Femur (tissue), 1 donor: ENCODE measurements around the gene RDH13.
"Not testable (repeated sequence)": the region's sequence is repeated elsewhere in the genome, so short reads cannot be mapped to it uniquely, and the experiment has no call there.

Source experiments
- DNase-seq: peaks from one replicate; pipeline ENCODE4 v3.0.0-alpha.2; 2017

RDH13 gene, protein sequence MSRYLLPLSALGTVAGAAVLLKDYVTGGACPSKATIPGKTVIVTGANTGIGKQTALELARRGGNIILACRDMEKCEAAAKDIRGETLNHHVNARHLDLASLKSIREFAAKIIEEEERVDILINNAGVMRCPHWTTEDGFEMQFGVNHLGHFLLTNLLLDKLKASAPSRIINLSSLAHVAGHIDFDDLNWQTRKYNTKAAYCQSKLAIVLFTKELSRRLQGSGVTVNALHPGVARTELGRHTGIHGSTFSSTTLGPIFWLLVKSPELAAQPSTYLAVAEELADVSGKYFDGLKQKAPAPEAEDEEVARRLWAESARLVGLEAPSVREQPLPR

DNA sequence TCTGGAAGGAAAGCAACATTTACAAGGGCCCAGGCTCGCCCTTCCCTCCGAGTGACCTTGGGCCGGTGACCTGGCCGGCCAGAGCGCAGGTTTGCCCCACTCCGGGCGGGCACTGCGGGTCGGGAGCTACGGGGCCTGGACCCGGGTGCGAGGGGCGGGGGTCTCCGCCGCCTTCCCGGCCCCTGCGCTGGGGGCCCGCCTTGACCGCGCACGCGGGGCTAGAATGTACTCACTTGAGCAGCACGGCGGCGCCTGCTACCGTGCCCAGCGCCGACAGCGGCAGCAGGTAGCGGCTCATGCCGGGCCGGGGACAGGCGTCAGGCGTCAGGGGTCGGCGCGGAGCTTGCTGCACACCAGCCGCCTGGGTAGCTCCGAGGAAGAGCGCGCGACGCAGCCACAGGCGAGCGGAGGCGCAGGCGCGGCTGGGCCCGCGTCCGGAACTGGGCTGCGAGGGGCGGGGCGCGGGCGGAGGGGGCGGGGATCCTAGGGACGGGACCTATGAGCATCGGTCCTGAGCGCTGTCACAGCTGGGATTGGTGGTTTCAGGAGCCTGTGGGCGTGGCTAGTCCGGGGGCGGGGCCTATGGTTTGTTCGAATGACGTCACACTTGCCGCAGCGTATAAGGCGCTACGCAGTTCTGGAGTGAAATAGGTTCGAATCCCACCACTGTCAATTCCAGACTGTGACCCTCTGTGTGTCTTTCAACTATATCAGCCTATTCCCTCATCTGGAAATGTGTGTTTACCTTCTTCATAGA is at the start of gene RDH13:
Gene RDH13 (minus strand): TSS at position 414 of the 757 bp plus-strand sequence. CDS start 116 bp downstream, at position 298.
- peak; percentile 97 for DNase-seq

DNA sequence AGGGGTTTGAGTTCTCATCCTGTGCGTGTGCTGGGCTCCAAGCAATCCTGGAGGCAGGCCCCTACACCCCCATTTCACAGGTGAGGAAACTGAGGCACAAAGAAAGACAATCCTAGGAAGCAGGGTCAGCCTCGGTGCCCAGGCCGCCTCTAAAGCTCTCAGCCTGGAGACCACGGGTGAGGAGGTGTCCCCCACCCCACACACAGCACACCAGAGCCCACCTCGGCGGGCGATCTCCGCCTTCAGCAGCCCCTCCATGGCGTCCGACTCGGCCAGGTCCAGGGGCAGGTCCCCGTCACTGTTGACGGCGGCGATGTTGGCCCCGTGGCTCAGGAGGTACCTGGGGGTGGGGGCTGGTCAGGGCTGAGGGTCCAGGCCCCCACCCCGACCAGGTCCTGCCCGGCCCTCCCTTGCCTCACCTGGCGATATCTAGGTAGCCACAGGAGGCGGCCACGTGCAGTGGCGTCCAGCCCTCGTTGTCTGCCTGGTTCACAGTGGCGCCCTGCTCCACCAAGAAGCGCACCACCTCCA is 49.4 kb upstream of the RDH13 start:
- no peak for DNase-seq

DNA sequence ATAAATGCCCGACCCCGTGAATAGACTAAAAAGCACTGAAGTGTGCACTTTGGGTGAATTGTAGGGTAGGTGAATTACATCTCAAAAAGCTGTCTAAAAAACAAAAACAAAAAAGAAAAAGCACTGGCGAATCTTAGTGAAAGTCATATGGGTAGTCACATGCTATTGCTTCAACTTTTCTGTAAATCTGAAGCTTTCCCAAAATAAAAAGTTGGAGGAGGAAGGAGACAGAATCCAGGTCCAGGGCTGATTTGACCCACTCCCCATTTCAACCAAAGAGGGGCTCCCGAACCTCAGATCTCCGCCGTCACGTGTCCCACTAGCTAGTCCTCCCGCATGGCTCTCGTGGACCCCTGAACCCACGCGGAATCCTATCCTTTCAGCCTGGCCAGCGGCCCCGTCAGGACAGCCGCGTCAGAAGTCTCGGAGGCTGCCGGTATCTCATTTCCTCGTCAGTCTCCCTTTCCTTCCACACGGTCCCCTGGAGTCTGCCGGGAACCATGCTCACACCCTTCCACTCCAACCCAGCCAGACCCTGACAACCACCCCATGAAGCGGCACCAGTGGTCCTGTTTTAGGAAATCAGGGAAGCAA is 48.4 kb upstream of the RDH13 start:
- DNase-seq, result no peak

DNA sequence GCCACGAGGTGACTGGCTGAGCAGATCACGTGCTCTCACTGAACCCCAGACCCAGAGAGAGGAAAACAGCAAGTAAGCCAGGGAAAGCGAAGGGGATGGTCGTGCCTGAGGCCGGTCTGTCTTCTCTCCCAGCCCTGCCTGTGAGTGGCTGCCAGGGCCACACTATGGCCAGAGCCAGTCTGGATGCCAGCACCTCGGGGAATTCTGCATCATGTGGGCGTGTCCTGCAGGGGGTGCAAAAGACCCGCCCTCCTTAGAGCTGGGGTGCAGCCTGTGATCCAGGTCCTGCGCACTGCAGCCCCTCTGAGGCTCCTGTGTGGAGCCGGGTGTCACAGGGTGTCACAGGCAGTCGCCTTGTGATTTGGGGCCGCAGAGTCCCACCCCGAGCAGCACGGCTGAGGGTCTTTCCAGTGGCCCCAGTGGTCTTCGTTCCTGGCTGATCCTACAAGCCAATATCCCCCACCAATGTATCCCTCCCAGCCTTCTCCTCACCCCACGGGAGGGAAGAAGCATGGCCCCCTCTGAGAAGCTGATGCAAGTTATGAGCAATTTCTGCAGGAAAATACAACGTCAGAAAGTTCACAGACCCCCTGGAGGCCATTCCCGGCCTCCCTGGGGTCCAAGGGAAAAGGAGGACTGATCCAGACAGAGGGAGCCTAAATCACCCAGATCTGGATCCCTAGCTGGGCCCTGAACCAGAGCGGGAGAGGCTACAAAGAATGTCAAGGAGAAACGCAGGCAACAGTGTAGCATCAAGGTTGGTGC is 46.8 kb upstream of the RDH13 start:
- no peak for DNase-seq

DNA sequence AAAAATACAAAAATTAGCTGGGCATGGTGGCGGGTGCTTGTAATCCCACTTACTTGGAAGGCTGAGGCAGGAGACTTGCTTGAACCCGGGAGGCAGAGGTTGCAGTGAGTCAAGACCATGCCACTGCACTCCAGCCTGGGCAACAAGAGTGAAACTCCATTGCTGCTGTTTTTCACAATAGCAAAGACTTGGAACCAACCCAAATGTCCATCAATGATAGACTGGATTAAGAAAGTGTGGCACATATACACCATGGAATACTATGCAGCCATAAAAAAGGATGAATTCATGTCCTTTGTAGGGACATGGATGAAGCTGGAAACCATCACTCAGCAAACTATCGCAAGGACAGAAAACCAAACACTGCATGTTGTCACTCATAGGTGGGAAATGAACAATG is 44.3 kb upstream of the RDH13 start:
- not testable (repeated sequence) for DNase-seq

DNA sequence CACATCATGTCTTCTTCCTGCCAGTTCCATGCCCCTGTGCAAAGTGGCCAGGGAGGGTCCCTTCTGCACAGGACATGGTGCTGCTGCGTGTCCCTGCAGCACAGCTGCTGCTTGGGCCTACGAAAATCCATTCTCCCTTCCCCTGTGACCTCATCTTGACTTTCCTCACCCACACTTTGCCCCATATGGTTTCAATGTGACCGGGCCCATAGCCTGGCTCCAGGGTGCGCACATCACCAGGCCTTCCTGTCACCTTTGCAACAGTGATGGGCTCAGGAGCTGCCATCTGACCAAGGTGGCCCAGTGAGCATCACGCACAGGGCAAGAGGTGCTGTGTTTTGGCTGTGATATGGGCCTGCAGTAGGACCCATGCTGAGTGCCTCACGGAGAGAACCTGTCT is 43.6 kb upstream of the RDH13 start:
- no peak for DNase-seq

DNA sequence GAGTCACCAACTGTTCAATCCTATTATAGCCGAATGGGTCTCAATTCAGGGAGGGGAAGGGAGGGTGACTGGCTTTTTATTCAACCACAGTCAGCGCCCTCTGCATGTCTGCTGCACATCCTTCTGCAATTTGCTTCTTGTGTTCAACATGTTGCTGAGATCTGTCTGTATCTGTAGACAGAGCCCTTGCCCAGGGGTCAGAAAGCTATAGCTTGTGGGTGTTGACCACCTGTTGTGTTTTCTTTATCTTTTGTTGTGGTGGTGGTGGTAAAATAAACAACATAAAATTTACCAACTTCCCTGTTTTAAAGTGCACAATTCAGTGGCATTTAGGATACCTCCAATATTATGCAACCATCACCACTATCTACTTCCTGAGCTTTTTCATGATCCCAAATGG is 42.3 kb upstream of the RDH13 start:
- no peak for DNase-seq

DNA sequence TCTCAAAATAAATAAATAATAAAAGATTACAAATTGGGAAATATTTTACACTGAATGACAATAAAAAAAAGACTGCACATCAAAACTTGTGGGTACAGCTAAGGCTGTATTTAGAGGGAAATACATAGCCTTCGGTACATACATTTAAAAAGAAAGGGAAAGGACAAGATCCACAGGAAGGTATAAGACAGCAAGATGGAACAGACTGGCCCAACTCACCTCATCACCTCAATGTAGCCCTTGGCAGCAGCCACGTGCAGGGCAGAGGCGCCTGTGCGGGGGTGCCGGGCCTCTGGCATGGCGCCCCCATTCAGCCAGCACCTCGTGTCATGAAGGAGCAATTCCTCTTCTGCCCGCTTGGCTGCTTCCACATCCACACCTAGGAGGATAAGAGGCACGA is 40.2 kb upstream of the RDH13 start:
- no peak for DNase-seq

DNA sequence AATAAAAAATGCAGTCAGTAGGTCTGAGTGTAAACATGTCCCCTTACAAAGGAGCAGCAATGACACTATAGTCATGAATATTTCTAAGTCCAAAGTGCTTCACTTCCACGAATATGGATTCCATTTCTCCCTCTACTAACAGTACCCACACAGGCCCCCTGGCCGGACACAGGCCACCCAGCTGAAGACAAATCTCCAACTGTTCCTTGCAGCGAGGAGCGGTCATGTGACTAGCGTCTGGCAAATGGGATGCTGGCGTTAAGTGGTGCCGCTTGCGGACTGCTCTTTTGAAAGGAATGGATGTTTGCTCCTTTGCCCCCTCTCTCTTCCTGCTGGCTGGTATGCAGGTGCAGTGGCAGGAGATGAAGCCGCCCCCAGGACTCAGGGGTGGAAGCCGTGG is 38.3 kb upstream of the RDH13 start:
- no peak for DNase-seq

DNA sequence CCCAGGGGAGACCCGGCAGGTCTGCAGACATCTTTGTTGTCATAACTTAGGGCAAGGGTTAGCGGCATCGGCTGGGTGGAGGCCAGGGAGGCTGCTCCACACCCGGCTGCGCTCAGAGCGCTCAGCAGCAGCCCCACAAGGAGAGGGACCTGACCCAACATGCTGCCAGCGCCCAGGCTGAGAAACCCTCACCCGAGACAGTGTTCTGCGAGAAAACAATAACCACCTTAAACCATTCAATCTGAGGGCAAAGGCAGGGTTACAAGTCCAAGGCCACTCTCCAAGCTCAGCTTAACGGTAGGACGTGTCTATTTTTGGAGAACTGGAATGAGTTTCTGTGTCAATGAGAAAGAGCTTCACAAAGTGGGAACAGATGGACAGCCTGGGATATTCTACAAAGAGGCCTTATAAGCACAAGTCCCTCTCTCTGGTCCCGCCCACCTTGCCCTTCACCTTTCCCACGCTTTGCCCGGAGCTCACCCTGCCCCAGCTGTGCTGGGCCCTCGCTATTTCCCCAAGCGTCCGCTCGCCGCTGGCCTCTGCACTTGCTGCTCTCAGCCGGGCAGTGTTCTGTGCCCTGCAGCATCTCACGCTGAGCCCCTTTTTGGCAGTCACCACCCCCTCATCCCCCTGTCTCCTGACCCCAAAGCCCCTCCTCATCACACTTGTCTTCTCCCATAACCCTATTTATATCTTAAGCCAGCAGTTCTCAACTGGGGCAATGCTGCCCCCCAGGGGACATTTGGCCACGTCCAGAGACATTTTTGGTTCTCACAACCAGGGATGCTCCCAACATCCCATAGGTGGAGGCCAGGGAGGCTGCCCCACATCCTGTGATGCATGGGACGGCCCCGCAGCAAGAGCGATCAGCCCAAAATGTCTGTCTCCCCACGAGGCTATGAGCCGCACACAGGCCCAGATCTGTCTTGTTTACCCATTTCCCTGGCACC is 36.9 kb upstream of the RDH13 start:
- no peak for DNase-seq

DNA sequence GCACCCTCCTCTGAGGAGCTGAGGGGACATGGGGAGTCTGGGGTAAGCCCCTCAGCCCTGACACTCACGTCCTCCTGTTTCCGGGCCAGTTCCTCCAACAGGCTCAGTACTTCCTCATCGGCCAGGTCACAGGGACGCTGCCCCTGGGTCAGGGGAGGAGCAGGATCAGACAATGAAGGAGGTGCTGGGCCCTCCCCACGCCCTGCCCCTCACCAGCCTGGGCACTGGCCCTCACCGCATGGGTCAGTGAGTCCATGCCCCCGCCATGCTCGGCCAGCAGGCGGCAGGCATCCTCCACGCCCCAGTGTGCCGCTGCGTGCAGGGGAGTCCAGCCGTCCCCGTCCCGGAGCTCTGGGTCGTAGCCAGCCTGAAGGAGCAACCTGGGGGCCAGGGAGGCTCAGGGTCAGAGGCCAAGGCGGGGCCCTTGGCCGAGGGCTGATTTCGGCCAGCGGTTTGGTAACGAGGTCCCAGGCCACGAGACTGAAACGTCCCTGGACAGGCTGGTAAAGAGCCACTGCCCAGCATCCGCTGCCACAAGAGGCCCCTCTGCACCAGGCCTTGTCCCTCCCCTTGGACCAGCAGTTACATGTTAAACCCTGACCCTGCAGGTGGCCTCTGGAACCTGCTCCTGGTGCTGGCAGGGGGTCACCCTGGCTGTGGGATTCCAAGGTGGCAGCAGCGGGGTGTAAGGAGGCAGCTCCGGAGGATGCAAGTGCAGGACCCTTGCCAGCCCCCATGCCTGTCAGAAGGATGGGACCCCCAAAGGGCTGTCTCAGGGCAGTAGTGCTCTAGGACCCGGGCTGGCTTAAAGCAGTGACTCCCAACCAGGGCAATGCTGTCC is 36.0 kb upstream of the RDH13 start:
- DNase-seq, result no peak

DNA sequence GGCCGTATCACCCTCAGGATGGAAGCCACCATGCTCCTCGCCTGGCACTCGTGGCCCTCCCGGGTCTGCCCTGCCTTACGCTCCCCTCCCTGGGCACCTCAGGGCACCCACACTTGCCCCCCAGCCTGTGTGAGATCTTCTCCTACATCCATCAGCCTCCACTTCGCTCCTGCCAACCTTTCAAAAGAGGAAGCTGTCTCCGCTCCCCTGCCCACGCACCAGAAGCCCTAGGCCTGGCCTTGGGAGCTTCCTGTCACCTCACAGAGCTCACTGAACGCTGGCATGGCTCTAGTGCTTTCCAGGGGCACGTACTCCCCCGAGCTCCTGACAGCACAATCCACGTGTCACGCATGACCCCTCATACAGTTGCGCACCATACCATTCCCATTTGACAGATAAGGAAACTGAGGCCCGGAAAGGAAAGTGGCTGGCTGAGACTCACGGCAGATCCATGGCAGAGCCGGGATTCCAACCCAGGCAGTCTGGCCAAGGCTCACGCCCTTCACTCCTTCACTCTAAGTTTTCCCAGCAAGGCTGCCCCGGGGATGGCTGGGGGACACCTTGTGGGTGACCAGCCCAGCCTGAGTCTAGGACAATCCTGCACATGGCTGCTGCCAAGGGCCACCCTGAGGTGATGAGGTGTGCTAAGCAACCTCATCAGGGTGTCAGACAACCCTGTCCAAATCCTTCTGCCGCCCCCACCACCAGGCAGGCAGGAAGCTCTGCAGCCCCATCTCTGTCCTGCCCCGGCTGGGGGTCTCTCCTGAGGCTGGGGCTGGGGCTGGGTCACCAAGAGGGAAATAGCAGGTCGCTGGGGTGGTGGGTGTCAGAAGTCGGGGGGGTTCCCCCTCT is 35.1 kb upstream of the RDH13 start:
- DNase-seq, result no peak

DNA sequence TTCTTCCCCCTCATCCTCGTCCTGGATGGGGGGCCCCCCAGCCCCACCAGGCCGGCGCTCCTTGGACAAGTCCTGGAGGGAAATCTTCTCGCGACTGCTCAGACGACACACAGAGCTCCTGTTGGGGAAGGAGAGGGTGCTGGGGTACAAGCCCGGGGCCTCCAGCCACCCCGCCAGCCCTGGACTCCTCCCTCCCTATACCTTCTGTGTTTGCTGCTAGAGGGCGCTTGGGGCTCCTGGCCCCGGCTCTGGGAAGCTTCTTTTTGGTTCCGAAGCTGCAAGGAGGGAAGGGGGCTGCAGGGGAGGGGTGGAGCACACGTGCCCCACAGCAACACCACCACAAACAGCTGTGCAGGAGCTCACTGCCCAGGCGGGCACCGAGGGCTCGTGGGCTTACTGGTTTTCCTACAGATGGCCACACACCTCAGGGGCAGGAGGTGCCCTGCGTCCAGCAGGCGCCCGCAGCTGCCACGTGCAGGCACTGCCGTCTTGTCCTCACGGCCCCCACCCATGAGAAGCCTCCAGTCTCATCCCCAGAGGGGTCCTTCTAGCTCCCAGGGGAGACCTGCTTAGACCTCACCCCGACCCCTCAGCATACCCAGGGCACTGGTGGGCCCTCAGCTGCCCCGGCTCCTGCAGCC is 33.2 kb upstream of the RDH13 start:
- DNase-seq, result no peak

DNA sequence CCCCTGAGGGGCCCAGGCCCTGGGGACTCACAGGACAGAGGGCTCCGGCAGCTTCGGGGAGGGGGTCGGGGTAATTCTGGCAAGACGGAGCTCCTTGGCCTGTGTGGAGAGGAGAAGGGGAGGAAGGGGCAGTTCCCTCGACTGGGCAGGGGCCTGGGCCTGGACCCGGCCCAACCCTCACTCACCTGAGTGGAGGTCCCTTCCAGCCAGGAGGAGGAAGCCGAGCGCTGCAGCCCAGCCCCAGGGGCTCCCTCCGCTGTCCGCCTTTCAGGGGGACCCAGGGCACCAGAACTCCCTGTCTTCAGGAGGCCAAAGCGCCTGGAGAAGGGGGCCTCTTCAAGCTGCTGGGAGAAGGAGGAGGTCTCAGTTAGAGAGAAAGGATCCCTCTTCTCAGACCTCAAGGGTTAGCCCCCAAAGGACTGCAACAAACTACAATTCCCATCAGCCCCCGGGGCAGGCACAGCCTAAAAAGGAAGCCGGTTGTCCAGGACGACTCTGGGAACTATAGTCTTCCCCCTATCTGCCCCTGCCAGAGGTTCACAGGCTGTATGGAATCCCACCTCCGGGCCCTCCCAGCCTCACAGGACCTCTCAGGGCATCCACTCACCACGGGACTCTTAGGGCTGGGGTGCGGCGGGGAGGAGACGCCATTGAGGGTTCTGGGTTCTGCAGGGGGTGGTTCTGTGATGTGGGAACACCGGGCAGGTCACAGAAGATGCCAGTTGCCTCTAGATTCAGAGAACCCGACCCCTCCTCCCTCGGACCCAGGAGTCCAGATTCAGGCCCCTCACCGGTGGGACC is 32.5 kb upstream of the RDH13 start:
- DNase-seq, result no peak

DNA sequence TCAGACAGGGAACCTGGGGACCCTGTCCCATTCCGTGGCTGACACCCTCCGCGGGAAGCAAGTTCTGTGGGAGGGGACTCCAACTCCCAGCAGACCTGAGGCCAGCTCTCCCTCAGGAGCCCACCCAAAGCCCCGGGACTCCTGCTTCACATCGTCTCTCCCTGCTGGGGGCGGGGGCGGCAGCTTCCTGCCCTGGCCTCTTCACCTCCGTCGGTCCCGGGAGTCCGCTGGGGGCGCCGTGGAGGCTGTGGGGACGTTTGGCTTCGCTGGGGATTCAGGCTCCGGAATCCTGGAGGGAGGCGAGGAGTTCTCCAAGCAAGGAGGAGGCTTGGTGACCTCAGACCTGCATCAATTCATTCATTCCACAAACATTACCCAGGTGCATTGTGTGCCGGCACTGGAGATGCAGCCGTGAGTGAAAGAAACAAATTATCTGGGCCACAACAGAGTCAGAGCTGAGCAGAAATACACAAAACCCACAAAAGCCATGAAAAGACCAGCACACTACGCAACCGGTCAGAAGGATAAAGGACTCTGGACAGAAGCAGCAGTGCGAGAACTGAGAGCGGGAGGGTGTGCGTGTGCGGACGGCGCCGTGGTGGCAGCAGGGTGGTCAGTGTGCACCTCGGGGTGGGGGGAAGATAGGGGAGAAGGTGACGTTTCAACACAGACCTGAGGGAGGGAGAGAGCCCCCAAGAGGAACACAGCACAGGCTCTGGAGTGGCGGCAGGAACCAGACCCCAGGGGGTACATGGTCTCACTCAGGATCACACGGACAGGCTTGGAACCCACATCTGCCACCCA is 31.7 kb upstream of the RDH13 start:
- DNase-seq, result no peak

DNA sequence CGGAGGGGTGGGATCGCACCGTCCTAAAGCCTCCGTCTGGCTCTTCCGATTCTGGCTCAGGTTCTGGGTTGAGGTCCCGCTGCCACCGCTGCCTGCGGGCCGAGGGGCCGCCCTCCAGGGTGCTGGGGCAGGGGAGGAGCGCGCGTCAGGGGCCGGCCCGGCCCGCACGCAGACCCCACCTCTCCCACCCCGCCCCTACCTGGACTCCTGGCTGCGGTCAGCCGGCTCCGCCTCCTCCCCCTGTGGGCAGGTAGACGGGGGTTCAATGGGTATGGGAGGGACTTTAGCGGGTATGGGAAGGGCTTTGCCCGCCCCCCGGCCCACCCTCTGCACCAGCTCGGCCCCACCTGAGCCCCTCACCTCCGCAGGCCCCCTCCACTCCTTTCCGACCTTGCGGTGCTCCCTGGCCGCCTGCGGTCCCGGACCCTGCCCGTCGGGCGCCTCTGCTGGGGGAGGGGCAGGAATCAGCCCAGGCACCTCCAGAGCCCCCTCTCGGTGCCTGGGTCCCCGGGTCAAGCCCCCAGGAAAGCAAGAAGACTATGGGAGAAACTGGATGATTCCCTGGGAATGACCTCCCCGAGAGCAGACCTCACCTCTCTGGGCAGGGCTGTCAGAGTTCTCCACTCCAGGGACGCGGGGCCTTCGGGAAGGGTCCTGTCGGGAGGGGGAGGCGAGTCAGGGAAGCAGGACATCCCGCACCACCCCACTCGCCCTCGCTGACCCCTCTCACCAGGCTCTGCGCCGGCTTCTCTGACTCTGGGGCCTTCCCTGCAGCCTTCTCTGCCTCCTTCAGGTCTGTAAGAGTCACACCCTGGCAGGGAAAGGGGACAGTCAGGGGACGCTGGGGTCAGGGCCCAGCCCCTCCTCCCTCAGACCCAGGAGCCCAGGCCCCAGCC is 29.7 kb upstream of the RDH13 start:
- DNase-seq, result no peak
